ENCODE results near the gene D2HGDH.
"Not testable (repeated sequence)": the region's sequence is repeated elsewhere in the genome, so short reads cannot be mapped to it uniquely, and the experiment has no call there.

The D2HGDH gene

GRCh38 chr2:241810307-241811200 is 76.1 kb downstream of the D2HGDH start:
- no peak for DNase-seq

DNA sequence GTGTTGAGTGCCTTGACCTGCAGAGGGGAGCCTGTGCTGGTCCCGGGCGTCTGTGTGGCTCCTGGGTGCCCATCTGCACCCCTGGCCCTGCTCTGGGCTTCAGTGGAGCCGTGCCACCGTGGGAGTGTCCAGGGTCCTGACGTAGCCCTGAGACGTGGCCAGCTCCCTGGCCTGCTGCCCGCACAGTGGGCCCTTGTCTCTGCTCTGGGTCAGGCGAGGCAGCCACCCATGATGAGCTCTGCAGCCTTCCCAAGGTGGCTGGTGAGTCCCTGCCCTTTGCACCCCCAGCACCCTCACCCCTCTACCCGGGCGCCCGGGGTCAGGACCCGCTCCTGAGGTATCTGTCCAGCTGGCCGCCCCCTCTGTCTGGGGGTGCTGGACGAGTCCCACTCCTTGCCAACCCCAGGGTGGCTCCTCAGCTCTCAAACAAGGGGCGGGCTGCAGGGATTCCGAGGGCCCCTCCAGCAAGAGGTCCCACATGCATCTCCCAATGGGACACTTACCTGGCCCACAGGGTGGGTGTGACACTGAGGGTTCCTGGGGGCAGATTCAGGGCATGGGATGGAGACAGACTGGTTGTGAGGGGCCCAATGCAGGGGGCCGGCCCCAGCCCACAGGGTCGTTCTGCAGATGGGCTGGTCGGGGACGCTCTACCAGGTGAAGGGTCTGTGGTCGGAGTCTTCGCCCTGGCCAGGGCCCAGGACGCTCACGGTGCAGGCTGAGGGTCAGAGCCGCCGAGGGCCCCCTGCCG is 76.9 kb downstream of the D2HGDH start:
- DNase-seq: no peak

DNA sequence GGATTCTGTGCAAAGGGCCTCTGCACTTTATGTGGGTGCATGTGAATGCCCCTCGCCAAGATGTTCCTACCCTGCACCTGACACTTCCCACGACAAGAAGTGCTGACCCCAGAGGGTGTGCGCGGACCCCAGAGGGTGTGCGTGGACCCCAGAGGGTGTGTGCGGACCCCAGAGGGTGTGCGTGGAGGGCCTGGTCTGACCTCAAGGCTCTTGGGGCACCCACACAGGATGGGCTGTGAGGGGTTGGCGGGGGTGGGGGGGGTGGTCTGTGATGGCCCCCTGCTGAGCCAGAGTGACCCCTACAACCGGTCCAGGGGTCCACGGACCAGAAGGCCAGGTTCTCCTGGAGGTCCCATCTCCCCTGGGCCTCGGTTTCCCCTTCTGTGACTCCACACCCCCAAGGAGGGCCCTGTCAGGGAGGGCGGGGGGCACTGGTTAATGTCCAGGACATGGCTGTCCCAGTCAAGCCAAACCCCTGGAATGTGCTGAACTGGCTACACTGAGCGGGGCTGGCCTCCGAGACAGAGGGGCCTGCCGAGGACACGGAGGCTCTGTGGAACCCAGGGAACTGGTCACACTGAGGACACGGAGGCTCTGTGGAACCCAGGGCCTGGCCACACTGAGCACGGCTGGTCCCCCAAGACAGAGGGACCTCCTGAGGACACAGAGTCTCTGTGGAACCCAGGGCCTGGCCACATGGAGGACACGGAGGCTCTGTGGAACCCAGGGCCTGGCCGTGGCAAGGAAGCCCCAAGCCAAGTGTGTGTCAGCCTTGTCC is 77.7 kb downstream of the D2HGDH start:
- no peak for DNase-seq

DNA sequence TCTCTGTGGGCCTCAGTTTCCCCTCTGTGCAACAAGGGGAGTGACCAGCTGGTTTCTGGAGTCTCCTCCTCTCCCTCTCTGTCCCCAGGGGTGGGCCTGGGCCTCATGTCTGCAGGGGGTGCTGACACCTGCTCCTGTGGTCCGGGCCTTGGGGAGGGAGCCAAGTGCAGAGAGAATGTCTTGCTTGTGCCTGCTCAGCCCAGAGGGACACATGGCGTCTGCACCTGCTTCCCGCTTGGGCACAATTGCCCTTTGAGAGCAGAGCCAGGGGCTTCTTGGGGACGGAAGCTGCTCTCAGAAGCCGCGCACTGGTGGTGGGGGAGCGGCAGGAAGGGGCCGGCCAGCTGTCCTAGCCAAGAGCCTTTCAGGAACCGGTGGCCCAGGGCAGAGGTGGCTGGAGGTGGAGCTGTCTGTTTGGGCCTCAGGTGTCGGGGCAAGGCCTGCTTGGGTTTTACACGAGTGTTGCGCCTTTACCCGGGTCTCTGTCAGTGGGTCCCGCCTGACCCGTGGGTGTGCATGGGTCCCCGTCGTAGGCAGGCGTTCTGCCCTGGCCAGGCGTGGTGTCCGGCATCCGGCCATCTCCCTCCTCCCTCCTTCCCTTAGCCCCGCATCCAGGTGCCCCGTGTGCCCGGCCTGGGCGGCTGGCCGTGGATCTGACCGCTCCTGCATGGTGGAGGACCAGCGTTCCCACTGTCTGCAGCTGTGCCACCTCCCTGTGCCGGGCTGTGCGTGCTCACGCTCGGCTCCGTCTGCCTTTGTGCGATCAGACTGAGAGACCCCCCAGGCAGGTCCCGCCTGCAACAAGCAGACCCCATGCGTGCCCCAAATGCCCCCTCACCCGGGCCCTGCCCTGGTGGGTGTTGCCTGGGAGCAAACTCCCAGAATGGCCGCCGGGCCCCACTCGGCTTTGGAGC is 78.6 kb downstream of the D2HGDH start:
- DNase-seq: no peak

DNA sequence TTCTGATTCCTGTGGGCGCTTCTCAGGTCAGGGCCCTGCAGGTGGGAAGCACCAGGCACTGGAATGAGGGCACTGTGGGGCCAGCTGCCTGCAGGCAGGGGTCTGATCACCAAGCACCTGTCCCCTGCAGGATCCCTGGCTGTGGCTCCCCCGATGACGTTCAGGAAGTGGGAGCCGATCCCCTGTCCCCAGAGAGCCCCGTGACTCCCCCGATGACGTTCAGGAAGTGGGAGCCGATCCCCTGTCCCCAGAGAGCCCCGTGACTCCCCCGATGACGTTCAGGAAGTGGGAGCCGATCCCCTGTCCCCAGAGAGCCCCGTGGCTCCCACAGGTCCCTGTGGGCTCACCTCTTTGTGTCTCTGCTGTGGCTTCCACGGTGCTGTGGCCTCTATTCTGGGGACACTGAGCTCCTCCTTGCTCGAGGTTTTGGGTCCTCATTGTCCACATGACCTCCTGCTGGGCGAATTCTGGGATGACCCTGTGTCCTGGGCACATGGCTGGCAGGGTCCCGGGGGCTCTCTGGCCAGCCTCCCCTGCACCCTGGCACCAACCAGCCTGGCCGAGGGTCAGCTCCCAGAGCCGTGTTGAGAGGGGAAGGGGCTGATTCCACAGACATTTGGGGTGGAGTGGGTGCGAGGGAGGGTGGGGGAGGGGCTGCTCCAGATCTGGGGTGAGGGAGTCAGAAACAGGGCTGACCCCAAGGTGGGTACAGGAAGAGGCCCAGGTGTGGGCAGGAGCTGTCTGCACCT is 79.4 kb downstream of the D2HGDH start:
- no peak for DNase-seq

GRCh38 chr2:241814393-241814642 is 79.9 kb downstream of the D2HGDH start:
- DNase-seq: no peak

DNA sequence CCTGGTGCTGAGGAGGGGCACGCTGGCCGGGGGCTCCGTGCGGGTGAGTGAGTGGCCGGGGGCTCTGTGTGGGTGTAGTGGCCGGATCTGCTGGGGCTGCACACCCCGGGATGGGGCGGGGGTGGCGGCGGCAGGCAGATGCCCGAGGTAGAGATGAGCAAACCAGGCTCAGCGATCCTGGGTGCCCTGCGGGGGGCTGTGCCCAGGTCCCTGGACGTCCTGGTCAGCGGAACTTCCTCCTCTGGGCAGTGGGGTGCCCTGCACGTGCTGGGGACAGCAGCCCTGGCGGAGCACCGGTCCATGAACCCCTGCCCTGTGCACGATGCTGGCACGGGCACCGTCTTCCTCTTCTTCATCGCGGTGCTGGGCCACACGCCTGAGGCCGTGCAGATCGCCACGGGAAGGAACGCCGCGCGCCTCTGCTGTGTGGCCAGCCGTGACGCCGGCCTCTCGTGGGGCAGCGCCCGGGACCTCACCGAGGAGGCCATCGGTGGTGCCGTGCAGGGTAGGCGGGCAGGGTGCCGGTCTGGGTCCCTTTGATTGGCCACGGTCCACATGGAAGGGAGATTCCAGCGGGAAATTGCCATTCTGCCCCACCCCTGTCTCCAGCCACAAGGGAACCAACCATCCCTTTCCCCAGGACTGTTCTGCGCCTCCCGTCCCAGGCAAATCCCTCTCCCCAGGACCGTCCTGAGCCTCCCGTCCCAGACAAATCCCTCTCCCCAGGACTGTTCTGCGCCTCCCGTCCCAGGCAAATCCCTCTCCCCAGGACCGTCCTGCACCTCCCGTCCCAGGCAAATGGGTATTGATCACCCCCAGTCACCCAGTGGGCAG is 80.4 kb downstream of the D2HGDH start:
- no peak for DNase-seq

DNA sequence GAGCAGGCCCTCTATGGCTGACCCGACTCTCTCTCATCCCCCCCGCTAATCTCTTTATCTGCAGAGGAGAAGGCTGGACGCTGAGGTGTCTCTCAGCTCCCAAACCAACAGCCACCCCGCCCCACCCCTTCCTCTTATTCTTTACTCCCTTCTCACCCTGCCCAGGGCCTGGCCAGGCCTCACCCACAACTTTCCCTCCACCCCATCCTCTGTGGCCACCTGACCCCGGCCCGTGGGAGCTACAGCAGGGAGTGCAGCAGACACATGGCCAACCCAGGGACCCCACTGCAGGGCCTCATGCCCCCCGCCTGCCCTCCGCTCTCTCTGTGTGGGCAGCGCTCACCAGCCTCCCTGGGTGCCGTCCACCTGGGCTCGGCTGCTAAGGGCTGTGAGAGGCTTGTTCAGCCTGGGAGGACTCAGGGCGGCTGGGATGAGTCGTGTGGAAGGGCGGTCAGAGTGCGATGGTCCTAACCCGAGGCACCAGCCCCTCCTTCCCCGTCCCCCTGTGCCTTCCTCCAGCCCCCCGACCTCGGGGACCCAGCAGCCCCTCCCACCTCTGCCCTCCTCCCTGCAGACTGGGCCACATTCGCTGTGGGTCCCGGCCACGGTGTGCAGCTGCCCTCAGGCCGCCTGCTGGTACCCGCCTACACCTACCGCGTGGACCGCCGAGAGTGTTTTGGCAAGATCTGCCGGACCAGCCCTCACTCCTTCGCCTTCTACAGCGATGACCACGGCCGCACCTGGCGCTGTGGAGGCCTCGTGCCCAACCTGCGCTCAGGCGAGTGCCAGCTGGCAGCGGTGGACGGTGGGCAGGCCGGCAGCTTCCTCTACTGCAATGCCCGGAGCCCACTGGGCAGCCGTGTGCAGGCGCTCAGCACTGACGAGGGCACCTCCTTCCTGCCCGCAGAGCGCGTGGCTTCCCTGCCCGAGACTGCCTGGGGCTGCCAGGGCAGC is 81.3 kb downstream of the D2HGDH start:
- no peak for DNase-seq

- no peak for DNase-seq
These were observed 82.1 kb downstream of the D2HGDH start for GRCh38 chr2:241816431-241817121.

DNA sequence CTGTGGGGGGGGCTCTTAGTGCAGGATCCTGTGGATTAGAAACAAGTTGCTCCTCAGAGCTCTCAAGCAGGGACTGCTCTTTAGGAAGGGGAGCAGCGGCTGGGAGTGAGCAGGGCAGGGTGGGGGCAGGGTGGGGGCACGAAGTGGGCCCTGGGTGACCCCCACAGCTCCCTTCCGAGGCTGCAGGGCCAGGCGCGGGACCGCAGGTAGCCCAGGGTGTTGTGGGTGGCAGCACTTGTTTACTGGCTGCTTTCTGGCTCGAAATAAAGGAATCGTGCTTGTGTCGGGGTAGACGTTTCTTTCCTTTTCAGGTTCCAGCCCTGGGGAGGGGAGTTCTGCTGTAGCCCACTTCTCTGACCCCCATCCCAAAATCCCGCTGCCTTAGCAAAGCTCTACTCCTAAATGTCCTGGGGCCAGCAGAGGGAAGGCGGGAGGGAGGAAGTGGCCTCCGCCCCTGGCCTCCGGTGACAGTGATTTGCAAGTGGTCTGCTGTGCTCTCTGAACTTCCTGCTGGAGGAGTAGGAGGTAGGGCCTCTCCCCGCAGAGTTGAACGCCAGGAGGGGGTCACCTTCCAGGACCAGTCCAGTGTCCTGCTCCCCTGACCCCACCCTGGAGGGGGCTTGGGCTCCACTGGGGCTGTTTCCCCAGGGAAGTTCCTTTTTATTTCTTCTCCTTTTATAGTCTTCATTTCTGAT is 82.8 kb downstream of the D2HGDH start:
- DNase-seq: no peak

GRCh38 chr2:241817821-241818215 is 83.4 kb downstream of the D2HGDH start:
- not testable (repeated sequence) for DNase-seq

Measured in NCI-H1048 (cell line).